CD4-positive, CD25-positive, alpha-beta regulatory T cell (primary cell): Measurements from ENCODE around the gene AP2B1. TPM values are rescaled to one million over a fixed set of nuclear protein-coding genes. Genes with fewer than 3 reads are reported as not detected.

Source experiments
- ATAC-seq, 2 donors: fragments of 150-1000 bp; cut with Tn5 transposase; one replicate each; pipeline ENCODE4 v1.10.0; 2021; ENCODE audit warnings: low read depth in 2 of 2, moderate number of reproducible peaks in 2 of 2, moderate library complexity in 1 of 2
- DNase-seq, 3 donors: peaks; one replicate each; pipeline versions ENCODE4 v3.0.0 to v3.0.0-alpha.2; 2012 to 2022; ENCODE audit warnings: mixed read lengths in 1 of 3
- H3K27ac ChIP-seq: one replicate; pipeline ENCODE4 v1.7.0; 2013; ENCODE audit warnings: mild to moderate bottlenecking, low read length; ENCODE audit not compliant: insufficient read depth, poor library complexity, severe bottlenecking
- H3K27me3 ChIP-seq: one replicate; pipeline ENCODE4 v1.7.0; 2013; ENCODE audit warnings: low read length; ENCODE audit not compliant: control insufficient read depth, insufficient read depth
- H3K36me3 ChIP-seq: one replicate; pipeline ENCODE4 v1.7.0; 2013; ENCODE audit warnings: mild to moderate bottlenecking, low read length, moderate library complexity; ENCODE audit not compliant: control insufficient read depth, insufficient read depth
- H3K4me1 ChIP-seq: 2 replicates; pipeline ENCODE4 v1.7.0; 2013; ENCODE audit warnings: mild to moderate bottlenecking, low read length; ENCODE audit not compliant: insufficient read depth, control insufficient read depth, poor library complexity, severe bottlenecking
- H3K4me3 ChIP-seq: one replicate; pipeline ENCODE4 v1.7.0; 2013; ENCODE audit warnings: low read depth, mild to moderate bottlenecking, low read length, moderate library complexity
- H3K9me3 ChIP-seq, 2 experiments: 1 replicate in 1 of 2; 2 replicates in 1 of 2; pipeline ENCODE4 v1.7.0; 2013; ENCODE audit warnings: low read length in 2 of 2, mild to moderate bottlenecking in 1 of 2, moderate library complexity in 1 of 2; ENCODE audit not compliant: control insufficient read depth in 2 of 2
- H3K27ac Mint-ChIP-seq, 3 donors: one replicate each; pipeline ENCODE4 v1.8.0; 2020 to 2022; ENCODE audit warnings: mild to moderate bottlenecking in 3 of 3, mixed read lengths in 3 of 3, moderate library complexity in 2 of 3
- H3K27me3 Mint-ChIP-seq: one replicate; pipeline ENCODE4 v1.8.0; 2022; ENCODE audit warnings: mild to moderate bottlenecking, mixed read lengths
- H3K36me3 Mint-ChIP-seq: one replicate; pipeline ENCODE4 v1.8.0; 2020; ENCODE audit warnings: mixed read lengths
- H3K4me1 Mint-ChIP-seq, 4 donors: one replicate each; pipeline ENCODE4 v1.8.0; 2020 to 2022; ENCODE audit warnings: mixed read lengths in 4 of 4, mild to moderate bottlenecking in 1 of 4
- H3K4me3 Mint-ChIP-seq, 4 donors: one replicate each; pipeline ENCODE4 v1.8.0; 2020 to 2022; ENCODE audit warnings: mild to moderate bottlenecking in 4 of 4, mixed read lengths in 4 of 4, moderate library complexity in 3 of 4
- H3K9me3 Mint-ChIP-seq, 7 donors: one replicate each; pipeline ENCODE4 v1.8.0; 2020 to 2022; ENCODE audit warnings: mixed read lengths in 7 of 7, mild to moderate bottlenecking in 3 of 7, moderate library complexity in 2 of 7
- polyA plus RNA-seq, 4 donors: library from polyadenylated mRNA; unstranded; fragments of 300-500 nt; fragmentation: Illumina TruSeq; gene quantifications; one replicate each; pipeline ENCODE4 v1.2.3, GENCODE V29; 2021
- total RNA-seq: library from RNA; stranded (reverse); gene quantifications from one replicate; pipeline ENCODE4 v1.2.3, GENCODE V29; 2022

The AP2B1 gene
- total and polyA plus RNA-seq, 5 donors from 2014 or later = 59.8 to 133 (median 85.3) TPM

DNA sequence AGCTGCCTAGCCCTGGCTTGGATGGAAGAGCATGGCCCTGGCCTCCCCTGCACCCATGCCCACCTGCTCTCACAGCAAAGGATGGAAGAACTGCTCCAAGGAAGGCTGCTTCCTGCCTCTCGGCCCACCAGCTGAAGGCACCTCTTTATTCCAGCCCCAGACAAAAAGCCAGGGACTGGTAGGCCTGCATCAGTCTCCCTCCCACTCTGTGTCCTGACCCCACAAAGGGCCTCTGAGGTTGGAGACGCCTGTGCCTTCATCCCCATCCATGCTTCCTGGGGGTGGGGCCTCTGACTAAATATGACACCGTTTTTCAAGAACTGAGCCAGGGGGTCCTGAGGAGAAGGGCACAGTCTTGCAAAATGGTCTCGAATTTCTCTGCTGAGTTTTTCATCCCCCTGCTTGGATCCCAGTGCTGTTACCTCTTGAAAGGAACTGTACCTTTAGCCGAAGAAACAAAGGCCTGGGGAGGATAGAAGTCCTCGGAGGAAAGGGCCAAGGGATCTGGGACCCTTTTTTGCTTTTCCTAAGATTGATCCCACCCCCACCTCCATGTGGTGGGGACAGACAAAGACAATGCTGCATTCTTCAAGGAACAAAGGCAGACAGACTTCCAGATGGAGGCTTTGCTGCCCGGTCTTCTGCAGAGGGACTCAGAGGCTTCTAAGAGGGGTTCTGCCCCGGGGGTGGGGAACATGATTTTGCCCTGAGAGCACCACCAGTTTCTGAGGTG lies 178.8 kb downstream of the AP2B1 start:
- no peaks in the 10 kb centered on the region for H3K9me3 ChIP-seq
- no peaks in the 10 kb centered on the region for H3K36me3 ChIP-seq
- no peaks in the 10 kb centered on the region for H3K27me3 ChIP-seq
- H3K36me3 Mint-ChIP-seq = no peaks in the 10 kb centered on the region
- no peak overlapping the region for H3K4me3 ChIP-seq
- peaks cover 0 to 8% (median 3%) of the 10 kb centered on the region in 4 donors for H3K4me1 Mint-ChIP-seq
- peaks cover 23% of the 10 kb centered on the region for H3K27me3 Mint-ChIP-seq
- peaks cover 11% of the 10 kb centered on the region for H3K4me1 ChIP-seq
- peak overlapping the region in 2 of 4 donors; percentile 73 to 95 for H3K4me3 Mint-ChIP-seq
- no peak for DNase-seq
- no peak overlapping the region for H3K27ac ChIP-seq
- H3K9me3 Mint-ChIP-seq = no peaks in the 10 kb centered on the region
- H3K27ac Mint-ChIP-seq = no peak overlapping the region
- ATAC-seq = no peak

DNA sequence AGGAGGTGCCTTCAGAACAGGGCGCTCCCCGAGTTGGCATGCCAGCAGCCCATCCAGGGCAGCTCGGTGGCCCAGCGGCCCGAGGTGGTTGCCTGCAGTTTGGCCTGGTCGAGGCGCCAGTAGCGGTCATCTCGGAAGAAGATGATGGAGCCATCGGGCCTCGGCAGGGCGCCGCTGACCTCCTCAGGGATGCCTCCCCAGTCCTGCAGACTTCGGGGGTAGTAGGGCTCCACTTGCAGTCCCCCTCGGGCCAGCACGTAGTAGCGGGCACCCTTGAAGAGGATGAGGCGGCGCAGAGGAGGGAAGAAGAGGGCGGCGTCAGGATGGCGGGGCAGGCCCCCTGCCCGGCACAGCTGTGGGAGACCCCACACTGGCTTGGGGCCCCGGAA lies 179.4 kb downstream of the AP2B1 start:
- H3K4me3 ChIP-seq = no peak overlapping the region
- no peak overlapping the region for H3K27ac Mint-ChIP-seq
- peaks cover 21% of the 10 kb centered on the region for H3K27me3 Mint-ChIP-seq
- H3K4me1 Mint-ChIP-seq = peaks cover 0 to 8% (median 3%) of the 10 kb centered on the region in 4 donors
- no peak for ATAC-seq
- H3K4me3 Mint-ChIP-seq = peak overlapping the region in 1 of 4 donors; percentile 68
- DNase-seq = no peak
- no peaks in the 10 kb centered on the region for H3K9me3 ChIP-seq
- no peaks in the 10 kb centered on the region for H3K9me3 Mint-ChIP-seq
- H3K27ac ChIP-seq = no peak overlapping the region
- peaks cover 11% of the 10 kb centered on the region for H3K4me1 ChIP-seq
- no peaks in the 10 kb centered on the region for H3K36me3 Mint-ChIP-seq
- no peaks in the 10 kb centered on the region for H3K36me3 ChIP-seq
- no peaks in the 10 kb centered on the region for H3K27me3 ChIP-seq

DNA sequence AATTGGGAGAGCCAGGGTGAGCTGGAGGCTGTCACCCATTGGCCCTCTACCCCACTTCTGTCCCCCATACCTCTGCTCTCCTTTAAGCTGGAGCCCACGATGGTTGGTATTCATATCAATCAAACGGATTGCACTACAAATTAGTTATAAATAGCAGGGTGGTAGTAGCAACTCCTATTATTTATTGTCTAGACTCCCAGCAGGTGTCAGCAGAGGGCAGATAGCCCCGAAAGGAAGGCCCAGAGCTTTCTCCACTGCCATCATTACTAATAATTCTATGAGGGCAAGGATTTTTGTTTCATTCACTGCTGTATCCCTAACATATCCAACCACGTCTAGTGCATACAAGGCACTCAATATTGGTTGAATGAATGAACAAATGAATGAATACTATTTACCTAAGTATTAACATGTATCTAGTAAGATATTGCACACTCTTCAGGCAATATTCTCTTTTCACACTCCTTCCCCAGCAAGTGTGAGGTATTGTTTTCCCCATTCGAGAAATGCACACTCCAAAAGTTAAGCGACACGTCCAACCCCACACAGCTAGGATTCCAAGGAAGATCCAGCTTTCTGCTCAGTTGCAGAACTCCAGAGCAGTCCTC lies 179.9 kb downstream of the AP2B1 start:
- H3K27ac ChIP-seq = no peak overlapping the region
- H3K27me3 Mint-ChIP-seq = peaks cover 16% of the 10 kb centered on the region
- H3K4me1 Mint-ChIP-seq = peaks cover 0 to 8% (median 3%) of the 10 kb centered on the region in 4 donors
- no peaks in the 10 kb centered on the region for H3K9me3 Mint-ChIP-seq
- peak in 2 of 3 donors; percentile 28 to 46 for DNase-seq
- no peak for ATAC-seq
- peaks cover 11% of the 10 kb centered on the region for H3K4me1 ChIP-seq
- no peaks in the 10 kb centered on the region for H3K36me3 Mint-ChIP-seq
- no peak overlapping the region for H3K27ac Mint-ChIP-seq
- peak overlapping the region in 1 of 4 donors; percentile 68 for H3K4me3 Mint-ChIP-seq
- no peaks in the 10 kb centered on the region for H3K9me3 ChIP-seq
- H3K4me3 ChIP-seq = no peak overlapping the region
- H3K27me3 ChIP-seq = no peaks in the 10 kb centered on the region
- H3K36me3 ChIP-seq = no peaks in the 10 kb centered on the region

DNA sequence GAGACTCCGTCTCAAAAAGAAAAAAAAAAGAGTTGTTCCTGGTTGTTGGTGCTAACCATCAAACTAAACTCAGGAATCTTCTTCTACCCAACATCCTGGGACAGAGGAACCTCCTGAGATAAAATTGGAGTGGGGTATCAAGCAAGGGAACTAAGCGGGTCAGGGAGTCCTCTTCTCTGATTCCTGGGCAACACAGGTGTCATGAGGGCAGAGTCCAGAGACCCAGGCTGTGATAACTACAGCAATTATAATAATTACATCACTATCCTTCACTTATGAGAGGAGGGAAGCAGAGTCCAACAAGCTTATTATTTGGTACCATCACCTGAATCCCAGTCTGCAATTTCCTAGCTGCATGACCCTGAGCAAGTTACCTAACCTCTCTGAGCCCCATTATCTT lies 181.7 kb downstream of the AP2B1 start:
- H3K4me3 ChIP-seq = no peak overlapping the region
- no peaks in the 10 kb centered on the region for H3K9me3 Mint-ChIP-seq
- H3K4me1 ChIP-seq = peaks cover 10% of the 10 kb centered on the region
- H3K9me3 ChIP-seq = no peaks in the 10 kb centered on the region
- no peaks in the 10 kb centered on the region for H3K36me3 Mint-ChIP-seq
- ATAC-seq = no peak
- H3K4me1 Mint-ChIP-seq = peaks cover 0 to 8% (median 3%) of the 10 kb centered on the region in 4 donors
- DNase-seq = no peak
- no peak overlapping the region for H3K4me3 Mint-ChIP-seq
- no peak overlapping the region for H3K27ac ChIP-seq
- peaks cover 19% of the 10 kb centered on the region for H3K27me3 Mint-ChIP-seq
- no peaks in the 10 kb centered on the region for H3K36me3 ChIP-seq
- no peak overlapping the region for H3K27ac Mint-ChIP-seq
- peaks cover 2% of the 10 kb centered on the region for H3K27me3 ChIP-seq

DNA sequence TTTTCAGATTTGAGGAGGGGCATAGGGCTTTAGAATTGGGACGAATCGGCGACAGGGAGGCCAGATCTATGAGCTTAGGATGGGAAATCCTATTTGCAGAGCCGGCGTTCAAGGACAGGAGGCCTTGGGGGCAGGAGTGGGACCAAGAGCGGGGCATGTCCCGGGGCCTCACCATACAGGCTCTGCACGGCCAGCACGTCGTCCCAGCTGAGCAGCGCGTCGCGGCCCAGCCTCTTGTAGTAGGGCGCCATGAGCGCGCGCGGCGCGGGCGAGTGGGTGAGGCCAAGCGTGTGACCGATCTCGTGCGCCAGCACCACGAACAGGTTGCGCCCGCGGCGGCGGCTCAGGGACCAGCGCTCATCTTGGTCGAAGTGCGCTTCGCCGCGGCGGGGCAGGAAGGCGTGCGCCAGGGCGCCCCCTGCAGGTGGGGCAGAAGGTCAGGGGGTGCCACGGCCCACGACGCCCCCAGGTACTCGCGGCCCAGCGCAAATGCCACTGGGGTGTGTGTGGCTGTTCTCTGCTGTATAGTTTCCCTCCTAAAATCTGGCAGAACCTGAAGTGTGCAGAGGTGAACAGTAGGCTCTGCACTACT lies 182.9 kb downstream of the AP2B1 start:
- Mint-ChIP-seq H3K9me3 (no peaks in the 10 kb centered on the region), H3K4me1 (peaks cover 0 to 1% (median under 1%) of the 10 kb centered on the region in 4 donors), H3K27me3 (peaks cover 23% of the 10 kb centered on the region), H3K36me3 (no peaks in the 10 kb centered on the region), H3K27ac (no peak overlapping the region), H3K4me3 (no peak overlapping the region)
- peaks cover 2% of the 10 kb centered on the region for H3K27me3 ChIP-seq
- no peak for DNase-seq
- no peak for ATAC-seq
- no peak overlapping the region for H3K27ac ChIP-seq
- no peaks in the 10 kb centered on the region for H3K9me3 ChIP-seq
- no peak overlapping the region for H3K4me3 ChIP-seq
- H3K36me3 ChIP-seq = no peaks in the 10 kb centered on the region
- peaks cover 1% of the 10 kb centered on the region for H3K4me1 ChIP-seq

DNA sequence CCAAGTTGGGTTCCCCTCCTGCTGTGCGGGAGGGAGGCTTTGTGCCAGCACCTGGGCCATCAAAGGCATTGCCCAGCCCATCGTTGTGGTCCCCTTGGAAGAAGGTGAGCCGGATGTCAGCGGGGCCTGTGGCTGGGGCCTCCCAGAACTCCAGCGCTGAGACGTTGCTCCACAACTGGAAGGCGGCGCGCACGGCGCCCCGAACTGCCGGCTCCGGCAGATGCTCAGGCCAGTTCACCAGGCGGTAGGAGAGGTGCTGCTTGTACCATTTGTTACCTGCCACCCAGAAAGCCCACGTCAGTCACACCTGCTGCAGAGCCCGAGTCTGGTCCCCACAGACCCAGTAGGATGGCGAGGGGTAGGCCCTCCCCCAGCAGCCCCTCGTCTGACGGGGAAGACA lies 186.0 kb downstream of the AP2B1 start:
- Mint-ChIP-seq H3K9me3 (no peaks in the 10 kb centered on the region), H3K27me3 (peaks cover 31% of the 10 kb centered on the region), H3K27ac (no peak overlapping the region), H3K4me1 (no peaks in the 10 kb centered on the region), H3K4me3 (no peak overlapping the region), H3K36me3 (no peaks in the 10 kb centered on the region)
- Histone ChIP-seq H3K9me3 (no peaks in the 10 kb centered on the region), H3K36me3 (no peaks in the 10 kb centered on the region), H3K27me3 (peaks cover 4% of the 10 kb centered on the region), H3K4me3 (no peak overlapping the region), H3K4me1 (no peaks in the 10 kb centered on the region), H3K27ac (no peak overlapping the region)
- ATAC-seq = no peak
- no peak for DNase-seq

DNA sequence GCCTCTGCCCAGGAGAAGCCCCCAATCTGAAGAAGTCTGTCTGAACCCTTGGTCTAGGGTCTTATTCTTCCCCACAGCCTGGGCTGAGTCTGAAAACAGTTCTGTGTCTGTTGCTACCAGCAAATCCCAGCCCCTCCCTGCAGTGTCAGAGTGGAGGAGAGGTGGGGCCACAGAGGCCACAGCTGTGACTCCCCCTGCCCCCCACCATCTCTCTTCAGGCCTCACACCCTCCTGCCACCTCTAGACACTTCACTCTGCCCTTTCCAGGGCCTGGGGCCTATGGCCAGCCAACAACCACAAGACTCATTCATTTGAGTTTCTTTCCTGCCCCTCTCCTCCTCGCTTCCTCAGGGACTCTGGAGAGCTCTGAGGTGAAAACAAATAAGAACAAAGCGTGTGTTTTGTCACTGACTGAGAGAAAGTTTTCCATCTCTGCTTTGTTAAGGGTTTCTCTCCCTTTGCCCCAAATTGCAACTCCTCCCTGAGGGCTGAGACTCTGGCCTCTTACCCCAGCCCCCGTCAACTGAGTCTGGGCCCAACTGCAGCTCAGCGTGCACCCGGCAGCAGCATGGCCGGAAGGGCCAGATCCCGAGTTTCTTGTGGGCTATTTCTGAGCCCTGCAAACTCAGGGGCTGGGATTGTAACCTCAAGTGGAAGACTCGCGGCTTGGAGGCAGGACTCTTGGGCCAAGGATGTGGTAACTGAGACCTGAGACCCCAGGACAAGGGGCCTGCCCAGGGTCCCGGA lies 186.7 kb downstream of the AP2B1 start:
- no peak for DNase-seq
- Histone ChIP-seq H3K4me1 (no peaks in the 10 kb centered on the region), H3K27ac (no peak overlapping the region), H3K9me3 (no peaks in the 10 kb centered on the region), H3K27me3 (peaks cover 4% of the 10 kb centered on the region), H3K36me3 (no peaks in the 10 kb centered on the region), H3K4me3 (no peak overlapping the region)
- Mint-ChIP-seq H3K9me3 (no peaks in the 10 kb centered on the region), H3K4me3 (no peak overlapping the region), H3K36me3 (no peaks in the 10 kb centered on the region), H3K27me3 (peaks cover 33% of the 10 kb centered on the region), H3K27ac (no peak overlapping the region), H3K4me1 (no peaks in the 10 kb centered on the region)
- no peak for ATAC-seq
